HepG2 (cell line): Measurements from ENCODE around the gene NAV2. TPM values are rescaled to one million over a fixed set of nuclear protein-coding genes. Genes with fewer than 3 reads are reported as not detected.

ENCODE experiments used
- ATAC-seq: fragments of 200-7000 bp; cut with Tn5 transposase; 3 replicates; pipeline ENCODE4 v1.9.1; 2020; ENCODE audit warnings: mild to moderate bottlenecking, moderate library complexity
- BruUV-seq: library from RNA; stranded (reverse); fragments of 400-500 nt; replicated peaks from 2 replicates; lab custom pipeline; 2021; lab: Mats Ljungman, UMichigan
- CTCF ChIA-PET: fragments of 300-600 bp; formaldehyde crosslinking; extraction: SDS; loops from one replicate; lab custom pipeline; 2021; ENCODE audit warnings: low total read pairs, inconsistent platforms, low intra/inter-chr PET ratio; lab: Yijun Ruan, JAX
- POLR2A ChIA-PET: fragments of 350-600 bp; sonication (Branson Sonifier 250); formaldehyde crosslinking; loops from one replicate; lab custom pipeline; 2020; ENCODE audit warnings: antibody characterized with exemption, inconsistent platforms; lab: Yijun Ruan, JAX
- DNase-seq: peaks from one replicate; pipeline ENCODE4 v3.0.0-alpha.2; 2015; ENCODE audit warnings: low spot score
- FAIRE-seq: peaks from 3 replicates; lab custom pipeline; 2011; peaks lifted over from hg19 to GRCh38; lab: Jason Lieb, UNC
- H2AFZ ChIP-seq: one replicate; pipeline ENCODE4 v1.6.1; 2011; ENCODE audit warnings: low read length, inconsistent platforms
- H3K27ac ChIP-seq: fragments of 300-600 bp; 3 replicates; pipeline ENCODE4 v1.8.0; 2011; ENCODE audit warnings: mixed run types, mild to moderate bottlenecking, mixed read lengths, low read length, inconsistent platforms; ENCODE audit not compliant: insufficient read depth; ENCODE audit errors: extremely low read length
- H3K27me3 ChIP-seq, 2 experiments: fragments of 200-600 bp in 1 of 2; 2 replicates in 1 of 2; 3 replicates in 1 of 2; pipeline versions ENCODE4 v1.6.0 to v1.8.0; 2011; ENCODE audit warnings: low read length in 2 of 2, mild to moderate bottlenecking in 2 of 2, moderate library complexity in 2 of 2, inconsistent platforms in 1 of 2; ENCODE audit not compliant: insufficient read depth in 2 of 2, control insufficient read depth in 1 of 2
- H3K36me3 ChIP-seq, 2 experiments: fragments of 200-600 bp in 1 of 2; replicated peaks in 1 of 2; 2 replicates in 1 of 2; 3 replicates in 1 of 2; pipeline versions ENCODE4 v1.5.1 to v1.8.0; 2011; ENCODE audit warnings: low read length in 2 of 2, inconsistent platforms in 1 of 2; ENCODE audit not compliant: insufficient read depth in 2 of 2, control insufficient read depth in 1 of 2
- H3K4me1 ChIP-seq: 2 replicates; pipeline ENCODE4 v1.5.1; 2012; ENCODE audit warnings: low read length, inconsistent platforms; ENCODE audit not compliant: insufficient read depth
- H3K4me2 ChIP-seq: 2 replicates; pipeline ENCODE4 v1.6.0; 2011; ENCODE audit warnings: low read depth, low read length, inconsistent platforms
- H3K4me3 ChIP-seq, 3 experiments: fragments of 200-600 bp in 1 of 3; sonication (generic), shearing (Covaris generic) in 1 of 3; replicated peaks in 1 of 3; 2 replicates each; pipeline ENCODE4 v1.5.1; 2011 to 2016; ENCODE audit warnings: low read length in 3 of 3, inconsistent platforms in 2 of 3, low read depth in 2 of 3, mild to moderate bottlenecking in 2 of 3, control low read depth in 1 of 3, mixed read lengths in 1 of 3; ENCODE audit not compliant: insufficient read depth in 1 of 3
- H3K79me2 ChIP-seq: one replicate; pipeline ENCODE4 v1.6.1; 2011; ENCODE audit warnings: low read length, inconsistent platforms; ENCODE audit not compliant: insufficient read depth
- H3K9ac ChIP-seq: 2 replicates; pipeline ENCODE4 v1.6.0; 2011; ENCODE audit warnings: mild to moderate bottlenecking, low read depth, low read length, inconsistent platforms; ENCODE audit not compliant: insufficient read depth
- H3K9me3 ChIP-seq: 2 replicates; pipeline ENCODE4 v1.5.1; 2012; ENCODE audit warnings: mild to moderate bottlenecking, low read length
- H4K20me1 ChIP-seq: 2 replicates; pipeline ENCODE4 v1.6.0; 2011; ENCODE audit warnings: inconsistent platforms, mild to moderate bottlenecking, low read length, moderate library complexity; ENCODE audit not compliant: insufficient read depth
- MED13 ChIP-seq: sonication (generic); formaldehyde crosslinking; IDR thresholded peaks from 2 replicates; pipeline ENCODE4 v1.5.0; 2020; ENCODE audit warnings: missing genetic modification reagents
- MEIS1 ChIP-seq: sonication (generic); formaldehyde crosslinking; IDR thresholded peaks from 2 replicates; pipeline ENCODE4 v1.9.0; 2021; ENCODE audit warnings: mild to moderate bottlenecking, missing genetic modification reagents, moderate library complexity, borderline replicate concordance
- NCOA5 ChIP-seq: sonication (generic); formaldehyde crosslinking; IDR thresholded peaks from 2 replicates; pipeline ENCODE4 v1.4.0; 2020; ENCODE audit warnings: missing genetic modification reagents
- PHF20 ChIP-seq: sonication (generic); formaldehyde crosslinking; IDR thresholded peaks from 2 replicates; pipeline ENCODE4 v1.5.0; 2020; ENCODE audit warnings: mild to moderate bottlenecking, missing genetic modification reagents
- RARG ChIP-seq: sonication (generic); formaldehyde crosslinking; IDR thresholded peaks from 2 replicates; pipeline ENCODE4 v1.4.0; 2020; ENCODE audit warnings: low read depth, mild to moderate bottlenecking, missing genetic modification reagents
- SMYD3 ChIP-seq: sonication (generic); formaldehyde crosslinking; IDR thresholded peaks from 2 replicates; pipeline ENCODE4 v1.8.1; 2023; ENCODE audit warnings: mild to moderate bottlenecking, missing genetic modification reagents
- ZNF121 ChIP-seq: sonication (generic); formaldehyde crosslinking; IDR thresholded peaks from 2 replicates; pipeline ENCODE4 v1.5.0; 2020; ENCODE audit warnings: mild to moderate bottlenecking, missing genetic modification reagents
- ZNF292 ChIP-seq: sonication (generic); formaldehyde crosslinking; IDR thresholded peaks from 2 replicates; pipeline ENCODE4 v1.8.1; 2022; ENCODE audit warnings: mild to moderate bottlenecking, low read depth, missing genetic modification reagents, borderline replicate concordance
- ZNF430 ChIP-seq: sonication (generic); formaldehyde crosslinking; IDR thresholded peaks from 2 replicates; pipeline ENCODE4 v1.9.0; 2021; ENCODE audit warnings: mild to moderate bottlenecking, missing genetic modification reagents
- ZNF570 ChIP-seq: sonication (generic); formaldehyde crosslinking; IDR thresholded peaks from 2 replicates; pipeline ENCODE4 v1.4.0; 2020; ENCODE audit warnings: mild to moderate bottlenecking, missing genetic modification reagents, borderline replicate concordance
- in situ Hi-C: cut with HindIII; loops from 2 replicates; pipeline ENCODE4 v1.10.0; 2017; ENCODE audit warnings: low pct_unique_long_range_greater_than_20kb; ENCODE audit not compliant: extremely low pct_ligation_motif_present
- intact Hi-C: fragments of 100-400 bp; cut with micrococcal nuclease; formaldehyde crosslinking; loops from one replicate; pipeline ENCODE4 v1.10.0; 2022; ENCODE audit not compliant: unreplicated experiment
- polyA plus RNA-seq, 8 experiments: library from polyadenylated mRNA; depleted of rRNA in 3 of 8; stranded (reverse) in 7 of 8; unstranded in 1 of 8; fragments of >200 nt; fragmentation: Illumina TruSeq in 4 of 8; extraction: Trizol in 4 of 8; gene quantifications; 2 replicates each; pipeline versions ENCODE4 v1.2.1 to v1.2.3, GENCODE V29; 2011 to 2016; ENCODE audit warnings: low read depth in 4 of 8, missing spikeins in 1 of 8, mixed read lengths in 1 of 8; ENCODE audit not compliant: insufficient read depth in 1 of 8
- total RNA-seq, 5 experiments: library from RNA; depleted of rRNA; stranded (reverse); fragments of >200 nt; fragmentation: Illumina TruSeq; extraction: Trizol; gene quantifications; 2 replicates each; pipeline ENCODE4 v1.2.3, GENCODE V29; 2016; ENCODE audit warnings: low read depth in 1 of 5
- TF ChIP-seq, protein P1 (sequence below): sonication (generic); formaldehyde crosslinking; IDR thresholded peaks from 2 replicates; pipeline ENCODE4 v1.4.0; 2020; ENCODE audit warnings: missing genetic modification reagents, borderline replicate concordance
- TF ChIP-seq, protein P2 (sequence below): sonication (generic); formaldehyde crosslinking; IDR thresholded peaks from 2 replicates; pipeline ENCODE4 v1.4.0; 2020; ENCODE audit warnings: missing genetic modification reagents

NAV2 gene
- total and polyA plus RNA-seq, 2 of the 13 experiments (the other 11 are each of a cell fraction or from before 2014, with no cell fraction given) = 9.3 to 34.6 TPM

DNA sequence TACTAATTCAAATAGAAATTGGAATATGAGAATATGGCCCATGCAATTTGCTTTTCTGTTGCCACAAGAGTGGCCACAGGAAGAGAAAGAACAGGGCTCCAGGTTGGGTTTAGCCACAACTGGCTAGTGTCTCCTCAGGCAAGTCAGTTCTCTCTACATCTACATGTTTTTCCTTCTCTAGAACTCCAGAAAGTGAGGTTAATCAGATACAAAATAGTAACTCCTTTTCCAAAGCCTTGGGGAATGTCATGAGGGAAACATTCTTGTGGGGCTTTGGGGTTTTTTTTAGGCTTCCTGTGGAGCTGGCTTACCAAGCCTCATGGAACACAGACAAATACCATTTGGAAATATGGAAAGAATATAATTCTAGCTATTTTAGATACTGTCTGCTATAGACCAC lies 161.6 kb downstream of the NAV2 start:
- H3K4me1 ChIP-seq = no peaks in the 10 kb centered on the region
- no peak overlapping the region for H3K9ac ChIP-seq
- H3K36me3 ChIP-seq = no peaks in the 10 kb centered on the region
- POLR2A ChIA-PET = no interaction called here
- no peaks in the 10 kb centered on the region for H3K9me3 ChIP-seq
- in situ Hi-C loops = no loop called here
- H3K79me2 ChIP-seq = no peaks in the 10 kb centered on the region
- no TSS peak for BruUV-seq
- H3K27me3 ChIP-seq = peaks cover 1 to 25% of the 10 kb centered on the region in 2 experiments; a peak in 4 of 5 replicates
- DNase-seq (no peak), ATAC-seq (no peak)
- no peak overlapping the region for H3K4me3 ChIP-seq
- H4K20me1 ChIP-seq = no peaks in the 10 kb centered on the region
- H3K27ac ChIP-seq = no peak overlapping the region
- TF ChIP-seq ZNF121 (CRISPR knock-in tag) (no peak), ZNF570 (CRISPR knock-in tag) (no peak), MED13 (no peak), MEIS1 (CRISPR knock-in tag) (no peak), RARG (CRISPR knock-in tag) (no peak), PHF20 (no peak), SMYD3 (no peak), NCOA5 (CRISPR knock-in tag) (no peak), ZNF430 (CRISPR knock-in tag) (no peak), ZNF292 (CRISPR knock-in tag) (no peak)
- TF ChIP-seq, protein P1, sequence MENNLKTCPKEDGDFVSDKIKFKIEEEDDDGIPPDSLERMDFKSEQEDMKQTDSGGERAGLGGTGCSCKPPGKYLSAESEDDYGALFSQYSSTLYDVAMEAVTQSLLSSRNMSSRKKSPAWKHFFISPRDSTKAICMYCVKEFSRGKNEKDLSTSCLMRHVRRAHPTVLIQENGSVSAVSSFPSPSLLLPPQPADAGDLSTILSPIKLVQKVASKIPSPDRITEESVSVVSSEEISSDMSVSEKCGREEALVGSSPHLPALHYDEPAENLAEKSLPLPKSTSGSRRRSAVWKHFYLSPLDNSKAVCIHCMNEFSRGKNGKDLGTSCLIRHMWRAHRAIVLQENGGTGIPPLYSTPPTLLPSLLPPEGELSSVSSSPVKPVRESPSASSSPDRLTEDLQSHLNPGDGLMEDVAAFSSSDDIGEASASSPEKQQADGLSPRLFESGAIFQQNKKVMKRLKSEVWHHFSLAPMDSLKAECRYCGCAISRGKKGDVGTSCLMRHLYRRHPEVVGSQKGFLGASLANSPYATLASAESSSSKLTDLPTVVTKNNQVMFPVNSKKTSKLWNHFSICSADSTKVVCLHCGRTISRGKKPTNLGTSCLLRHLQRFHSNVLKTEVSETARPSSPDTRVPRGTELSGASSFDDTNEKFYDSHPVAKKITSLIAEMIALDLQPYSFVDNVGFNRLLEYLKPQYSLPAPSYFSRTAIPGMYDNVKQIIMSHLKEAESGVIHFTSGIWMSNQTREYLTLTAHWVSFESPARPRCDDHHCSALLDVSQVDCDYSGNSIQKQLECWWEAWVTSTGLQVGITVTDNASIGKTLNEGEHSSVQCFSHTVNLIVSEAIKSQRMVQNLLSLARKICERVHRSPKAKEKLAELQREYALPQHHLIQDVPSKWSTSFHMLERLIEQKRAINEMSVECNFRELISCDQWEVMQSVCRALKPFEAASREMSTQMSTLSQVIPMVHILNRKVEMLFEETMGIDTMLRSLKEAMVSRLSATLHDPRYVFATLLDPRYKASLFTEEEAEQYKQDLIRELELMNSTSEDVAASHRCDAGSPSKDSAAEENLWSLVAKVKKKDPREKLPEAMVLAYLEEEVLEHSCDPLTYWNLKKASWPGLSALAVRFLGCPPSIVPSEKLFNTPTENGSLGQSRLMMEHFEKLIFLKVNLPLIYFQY = no peak
- TF ChIP-seq, protein P2, sequence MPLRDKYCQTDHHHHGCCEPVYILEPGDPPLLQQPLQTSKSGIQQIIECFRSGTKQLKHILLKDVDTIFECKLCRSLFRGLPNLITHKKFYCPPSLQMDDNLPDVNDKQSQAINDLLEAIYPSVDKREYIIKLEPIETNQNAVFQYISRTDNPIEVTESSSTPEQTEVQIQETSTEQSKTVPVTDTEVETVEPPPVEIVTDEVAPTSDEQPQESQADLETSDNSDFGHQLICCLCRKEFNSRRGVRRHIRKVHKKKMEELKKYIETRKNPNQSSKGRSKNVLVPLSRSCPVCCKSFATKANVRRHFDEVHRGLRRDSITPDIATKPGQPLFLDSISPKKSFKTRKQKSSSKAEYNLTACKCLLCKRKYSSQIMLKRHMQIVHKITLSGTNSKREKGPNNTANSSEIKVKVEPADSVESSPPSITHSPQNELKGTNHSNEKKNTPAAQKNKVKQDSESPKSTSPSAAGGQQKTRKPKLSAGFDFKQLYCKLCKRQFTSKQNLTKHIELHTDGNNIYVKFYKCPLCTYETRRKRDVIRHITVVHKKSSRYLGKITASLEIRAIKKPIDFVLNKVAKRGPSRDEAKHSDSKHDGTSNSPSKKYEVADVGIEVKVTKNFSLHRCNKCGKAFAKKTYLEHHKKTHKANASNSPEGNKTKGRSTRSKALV (CRISPR knock-in tag) = no peak
- TF ChIP-seq, all 625 proteins: peak for 0
- no peak for FAIRE-seq
- no peak overlapping the region for H3K4me2 ChIP-seq
- intact Hi-C loops = no loop called here
- H2AFZ ChIP-seq = no peak overlapping the region
- CTCF ChIA-PET = no interaction called here
